ENCODE data around the gene WASF3.

WASF3 gene

GRCh38 chr13:26680572-26680971 lies 123.1 kb downstream of the WASF3 start:
- H3K4me1 ChIP-seq (ENCODE audit: insufficient read depth, low read length) = peaks cover 24% of the 10 kb centered on the region
- H3K4me3 ChIP-seq (ENCODE audit: low read length) = no peak overlapping the region
- H3K27ac ChIP-seq (ENCODE audit: low read depth, low read length) = no peak overlapping the region; the same call in 1 of the 2 replicates
- no peaks in the 10 kb centered on the region for H3K27me3 ChIP-seq (ENCODE audit: insufficient read depth, low read length)
- 91% methylated on average over 5 of the region's 5 CpGs for WGBS
- H3K36me3 ChIP-seq (ENCODE audit: insufficient read depth, low read length) = peaks cover 35% of the 10 kb centered on the region
- H3K9ac ChIP-seq (ENCODE audit: low read depth, low read length) = no peak overlapping the region
- no peaks in the 10 kb centered on the region for H3K9me3 ChIP-seq (ENCODE audit: insufficient read depth, low read depth, low read length)

- Histone ChIP-seq H3K9ac (ENCODE audit: low read depth, low read length) (no peak overlapping the region), H3K9me3 (ENCODE audit: insufficient read depth, low read depth, low read length) (no peaks in the 10 kb centered on the region), H3K36me3 (ENCODE audit: insufficient read depth, low read length) (peaks cover 39% of the 10 kb centered on the region), H3K4me1 (ENCODE audit: insufficient read depth, low read length) (peaks cover 24% of the 10 kb centered on the region), H3K27me3 (ENCODE audit: insufficient read depth, low read length) (no peaks in the 10 kb centered on the region), H3K4me3 (ENCODE audit: low read length) (no peak overlapping the region), H3K27ac (ENCODE audit: low read depth, low read length) (no peak overlapping the region)
- 92% methylated on average over 15 of the region's 15 CpGs for WGBS
Measured at GRCh38 chr13:26681036-26681435, 123.6 kb downstream of the WASF3 start.

- Histone ChIP-seq H3K4me1 (ENCODE audit: insufficient read depth, low read length) (peaks cover 24% of the 10 kb centered on the region), H3K9ac (ENCODE audit: low read depth, low read length) (no peak overlapping the region), H3K9me3 (ENCODE audit: insufficient read depth, low read depth, low read length) (no peaks in the 10 kb centered on the region), H3K27me3 (ENCODE audit: insufficient read depth, low read length) (no peaks in the 10 kb centered on the region), H3K36me3 (ENCODE audit: insufficient read depth, low read length) (peaks cover 48% of the 10 kb centered on the region), H3K27ac (ENCODE audit: low read depth, low read length) (no peak overlapping the region), H3K4me3 (ENCODE audit: low read length) (no peak overlapping the region)
- 96% methylated on average over 19 of the region's 19 CpGs for WGBS
Measured at GRCh38 chr13:26682606-26683005, 125.1 kb downstream of the WASF3 start.

- Histone ChIP-seq H3K27ac (ENCODE audit: low read depth, low read length) (no peak overlapping the region), H3K9ac (ENCODE audit: low read depth, low read length) (no peak overlapping the region), H3K4me1 (ENCODE audit: insufficient read depth, low read length) (peaks cover 1% of the 10 kb centered on the region; the same call in 1 of the 2 replicates), H3K27me3 (ENCODE audit: insufficient read depth, low read length) (no peaks in the 10 kb centered on the region), H3K4me3 (ENCODE audit: low read length) (no peak overlapping the region), H3K9me3 (ENCODE audit: insufficient read depth, low read depth, low read length) (no peaks in the 10 kb centered on the region), H3K36me3 (ENCODE audit: insufficient read depth, low read length) (peaks cover 64% of the 10 kb centered on the region)
- WGBS = 95% methylated on average over 22 of the region's 22 CpGs
Measured at GRCh38 chr13:26685606-26686005, 128.1 kb downstream of the WASF3 start.

GRCh38 chr13:26686285-26686684 lies 128.8 kb downstream of the WASF3 start:
- Histone ChIP-seq H3K4me3 (ENCODE audit: low read length) (no peak overlapping the region), H3K27ac (ENCODE audit: low read depth, low read length) (no peak overlapping the region), H3K4me1 (ENCODE audit: insufficient read depth, low read length) (no peaks in the 10 kb centered on the region), H3K9me3 (ENCODE audit: insufficient read depth, low read depth, low read length) (no peaks in the 10 kb centered on the region), H3K27me3 (ENCODE audit: insufficient read depth, low read length) (no peaks in the 10 kb centered on the region), H3K36me3 (ENCODE audit: insufficient read depth, low read length) (peaks cover 62% of the 10 kb centered on the region), H3K9ac (ENCODE audit: low read depth, low read length) (no peak overlapping the region)
- 92% methylated on average over 2 of the region's 2 CpGs for WGBS

- Histone ChIP-seq H3K9ac (ENCODE audit: low read depth, low read length) (no peak overlapping the region), H3K9me3 (ENCODE audit: insufficient read depth, low read depth, low read length) (no peaks in the 10 kb centered on the region), H3K27ac (ENCODE audit: low read depth, low read length) (no peak overlapping the region), H3K4me3 (ENCODE audit: low read length) (no peak overlapping the region), H3K27me3 (ENCODE audit: insufficient read depth, low read length) (no peaks in the 10 kb centered on the region), H3K4me1 (ENCODE audit: insufficient read depth, low read length) (no peaks in the 10 kb centered on the region), H3K36me3 (ENCODE audit: insufficient read depth, low read length) (peaks cover 46% of the 10 kb centered on the region)
- WGBS = 99% methylated on average over 8 of the region's 8 CpGs
Measured at GRCh38 chr13:26688286-26688685, 130.8 kb downstream of the WASF3 start.

- H3K9me3 ChIP-seq (ENCODE audit: insufficient read depth, low read depth, low read length) = no peaks in the 10 kb centered on the region
- no peak overlapping the region for H3K4me3 ChIP-seq (ENCODE audit: low read length)
- no peak overlapping the region for H3K27ac ChIP-seq (ENCODE audit: low read depth, low read length)
- H3K4me1 ChIP-seq (ENCODE audit: insufficient read depth, low read length) = no peaks in the 10 kb centered on the region; the same call in 1 of the 2 replicates
- WGBS = 91% methylated on average over 2 of the region's 4 CpGs
- H3K9ac ChIP-seq (ENCODE audit: low read depth, low read length) = no peak overlapping the region
- H3K36me3 ChIP-seq (ENCODE audit: insufficient read depth, low read length) = peaks cover 39% of the 10 kb centered on the region
- no peaks in the 10 kb centered on the region for H3K27me3 ChIP-seq (ENCODE audit: insufficient read depth, low read length)
Measured at GRCh38 chr13:26688980-26689379, 131.5 kb downstream of the WASF3 start.

- H3K27ac ChIP-seq (ENCODE audit: low read depth, low read length) = no peak overlapping the region
- H3K9ac ChIP-seq (ENCODE audit: low read depth, low read length) = no peak overlapping the region
Measured at GRCh38 chr13:26693749-26694463, 136.4 kb downstream of the WASF3 start.

GRCh38 chr13:26694609-26695359 lies 137.3 kb downstream of the WASF3 start:
- 92% methylated on average over 19 of the region's 19 CpGs for WGBS
- Histone ChIP-seq H3K4me3 (ENCODE audit: low read length) (no peak overlapping the region), H3K36me3 (ENCODE audit: insufficient read depth, low read length) (no peaks in the 10 kb centered on the region; the same call in 1 of the 2 replicates), H3K9ac (ENCODE audit: low read depth, low read length) (no peak overlapping the region), H3K27ac (ENCODE audit: low read depth, low read length) (no peak overlapping the region), H3K4me1 (ENCODE audit: insufficient read depth, low read length) (no peaks in the 10 kb centered on the region; the same call in 1 of the 2 replicates), H3K9me3 (ENCODE audit: insufficient read depth, low read depth, low read length) (no peaks in the 10 kb centered on the region), H3K27me3 (ENCODE audit: insufficient read depth, low read length) (peaks cover 5% of the 10 kb centered on the region; the same call in 1 of the 2 replicates)

More at GRCh38 chr13:26693749-26694463, 136.4 kb downstream of the WASF3 start:
- peaks cover 8% of the 10 kb centered on the region; the same call in 1 of the 2 replicates for H3K36me3 ChIP-seq (ENCODE audit: insufficient read depth, low read length)
- H3K4me1 ChIP-seq (ENCODE audit: insufficient read depth, low read length) = no peaks in the 10 kb centered on the region; the same call in 1 of the 2 replicates
- no peaks in the 10 kb centered on the region for H3K9me3 ChIP-seq (ENCODE audit: insufficient read depth, low read depth, low read length)
- 77% methylated on average over 10 of the region's 10 CpGs for WGBS
- peaks cover 5% of the 10 kb centered on the region; the same call in 1 of the 2 replicates for H3K27me3 ChIP-seq (ENCODE audit: insufficient read depth, low read length)
- no peak overlapping the region for H3K4me3 ChIP-seq (ENCODE audit: low read length)

GRCh38 chr13:26695360-26695705 lies 137.8 kb downstream of the WASF3 start:
- H3K9me3 ChIP-seq (ENCODE audit: insufficient read depth, low read depth, low read length) = no peaks in the 10 kb centered on the region
- no peak overlapping the region for H3K4me3 ChIP-seq (ENCODE audit: low read length)
- H3K4me1 ChIP-seq (ENCODE audit: insufficient read depth, low read length) = no peaks in the 10 kb centered on the region; the same call in 1 of the 2 replicates
- no peaks in the 10 kb centered on the region for H3K36me3 ChIP-seq (ENCODE audit: insufficient read depth, low read length)
- H3K27ac ChIP-seq (ENCODE audit: low read depth, low read length) = no peak overlapping the region
- WGBS = 91% methylated on average over 9 of the region's 9 CpGs
- peaks cover 5% of the 10 kb centered on the region; the same call in 1 of the 2 replicates for H3K27me3 ChIP-seq (ENCODE audit: insufficient read depth, low read length)
- H3K9ac ChIP-seq (ENCODE audit: low read depth, low read length) = no peak overlapping the region

- 74% methylated on average over 15 of the region's 15 CpGs for WGBS
- no peak overlapping the region for H3K9ac ChIP-seq (ENCODE audit: low read depth, low read length)
- H3K36me3 ChIP-seq (ENCODE audit: insufficient read depth, low read length) = no peaks in the 10 kb centered on the region
- peaks cover 5% of the 10 kb centered on the region; the same call in 1 of the 2 replicates for H3K27me3 ChIP-seq (ENCODE audit: insufficient read depth, low read length)
- H3K4me3 ChIP-seq (ENCODE audit: low read length) = no peak overlapping the region
- no peak overlapping the region for H3K27ac ChIP-seq (ENCODE audit: low read depth, low read length)
- H3K9me3 ChIP-seq (ENCODE audit: insufficient read depth, low read depth, low read length) = no peaks in the 10 kb centered on the region
- H3K4me1 ChIP-seq (ENCODE audit: insufficient read depth, low read length) = no peaks in the 10 kb centered on the region; the same call in 1 of the 2 replicates
Measured at GRCh38 chr13:26695891-26696311, 138.4 kb downstream of the WASF3 start.
